IMR-90 (cell line): Measurements from ENCODE around the gene ZNF292. TPM values are rescaled to one million over a fixed set of nuclear protein-coding genes. Genes with fewer than 3 reads are reported as not detected.

Source experiments
- ATAC-seq: fragments of 200-7000 bp; cut with Tn5 transposase; 2 replicates; pipeline ENCODE4 v1.9.1; 2020; ENCODE audit warnings: low read depth, mild to moderate bottlenecking, moderate library complexity
- BruUV-seq: library from RNA; stranded (reverse); fragments of 400-500 nt; replicated peaks from 2 replicates; lab custom pipeline; 2021; lab: Mats Ljungman, UMichigan
- CTCF ChIA-PET: fragments of 300-600 bp; formaldehyde crosslinking; extraction: SDS; loops from one replicate; lab custom pipeline; 2021; ENCODE audit warnings: antibody characterized with exemption; lab: Yijun Ruan, JAX
- POLR2A ChIA-PET: fragments of 300-600 bp; sonication (Branson Sonifier 250); formaldehyde crosslinking; loops from one replicate; lab custom pipeline; 2022; ENCODE audit warnings: antibody characterized with exemption; ENCODE audit not compliant: unreplicated experiment; lab: Charles Lee
- DNase-seq: peaks from one replicate; pipeline ENCODE4 v3.0.0; 2013
- H2AFZ ChIP-seq: replicated peaks from 2 replicates; pipeline ENCODE3; 2013; ENCODE audit warnings: low read length, mild to moderate bottlenecking; ENCODE audit not compliant: poor library complexity
- H2AK5ac ChIP-seq: 2 replicates; pipeline ENCODE4 v1.6.1; 2013; ENCODE audit warnings: low read depth, low read length, inconsistent platforms
- H2AK9ac ChIP-seq: replicated peaks from 2 replicates; pipeline ENCODE3; 2013; ENCODE audit warnings: mild to moderate bottlenecking, low read depth, low read length, moderate library complexity; ENCODE audit not compliant: poor library complexity
- H2BK120ac ChIP-seq: 2 replicates; pipeline ENCODE4 v1.6.1; 2013; ENCODE audit warnings: low read depth, low read length, inconsistent platforms
- H2BK15ac ChIP-seq: 3 replicates; pipeline ENCODE4 v1.6.1; 2013; ENCODE audit warnings: low read depth, low read length, inconsistent platforms
- H2BK20ac ChIP-seq: 2 replicates; pipeline ENCODE4 v1.6.1; 2013; ENCODE audit warnings: low read depth, mild to moderate bottlenecking, inconsistent platforms, low read length, moderate library complexity
- H2BK5ac ChIP-seq: 2 replicates; pipeline ENCODE4 v1.6.1; 2013; ENCODE audit warnings: mild to moderate bottlenecking, low read depth, low read length, inconsistent platforms; ENCODE audit not compliant: poor library complexity, severe bottlenecking
- H3K14ac ChIP-seq: replicated peaks from 2 replicates; pipeline ENCODE4 v1.6.1; 2013; ENCODE audit warnings: low read depth, low read length, inconsistent platforms
- H3K18ac ChIP-seq: 2 replicates; pipeline ENCODE4 v1.6.1; 2013; ENCODE audit warnings: low read depth, low read length, control low read depth
- H3K23ac ChIP-seq: 2 replicates; pipeline ENCODE4 v1.6.1; 2013; ENCODE audit warnings: low read depth, low read length, inconsistent platforms
- H3K27ac ChIP-seq: 2 replicates; pipeline ENCODE4 v1.5.1; 2013; ENCODE audit warnings: mild to moderate bottlenecking, control low read depth, low read length; ENCODE audit not compliant: insufficient read depth
- H3K27me3 ChIP-seq: 2 replicates; pipeline ENCODE4 v1.6.1; 2013; ENCODE audit warnings: low read length; ENCODE audit not compliant: control insufficient read depth, insufficient read depth
- H3K36me3 ChIP-seq: 2 replicates; pipeline ENCODE4 v1.6.1; 2013; ENCODE audit warnings: low read length, mixed read lengths; ENCODE audit not compliant: control insufficient read depth, insufficient read depth
- H3K4ac ChIP-seq: 2 replicates; pipeline ENCODE4 v1.6.1; 2013; ENCODE audit warnings: low read depth, low read length, inconsistent platforms
- H3K4me1 ChIP-seq: 2 replicates; pipeline ENCODE4 v1.6.1; 2013; ENCODE audit warnings: low read length, mixed read lengths; ENCODE audit not compliant: control insufficient read depth, insufficient read depth
- H3K4me2 ChIP-seq: 2 replicates; pipeline ENCODE4 v1.6.1; 2013; ENCODE audit warnings: low read depth, mild to moderate bottlenecking, control low read depth, low read length, moderate library complexity
- H3K4me3 ChIP-seq: 2 replicates; pipeline ENCODE4 v1.5.1; 2013; ENCODE audit warnings: low read depth, mild to moderate bottlenecking, control low read depth, low read length, moderate library complexity; ENCODE audit not compliant: insufficient read depth
- H3K56ac ChIP-seq: 2 replicates; pipeline ENCODE4 v1.6.1; 2013; ENCODE audit warnings: low read length, inconsistent platforms; ENCODE audit not compliant: insufficient read depth; ENCODE audit errors: extremely low read depth
- H3K79me1 ChIP-seq, 2 experiments: 2 replicates each; pipeline ENCODE4 v1.6.1; 2013; ENCODE audit warnings: low read length in 2 of 2, inconsistent platforms in 1 of 2, low read depth in 1 of 2
- H3K9ac ChIP-seq: 2 replicates; pipeline ENCODE4 v1.6.1; 2013; ENCODE audit warnings: low read depth, low read length, control low read depth
- H3K9me1 ChIP-seq: 2 replicates; pipeline ENCODE4 v1.6.1; 2013; ENCODE audit warnings: low read length, inconsistent platforms; ENCODE audit not compliant: insufficient read depth
- H3K9me3 ChIP-seq: 2 replicates; pipeline ENCODE4 v1.6.1; 2013; ENCODE audit warnings: low read length; ENCODE audit not compliant: control insufficient read depth, insufficient read depth
- H4K20me1 ChIP-seq: 2 replicates; pipeline ENCODE4 v1.6.1; 2013; ENCODE audit warnings: low read length, inconsistent platforms; ENCODE audit not compliant: insufficient read depth
- H4K5ac ChIP-seq: 2 replicates; pipeline ENCODE4 v1.6.1; 2013; ENCODE audit warnings: mild to moderate bottlenecking, low read depth, low read length, control low read depth
- H4K8ac ChIP-seq, 2 experiments: 2 replicates each; pipeline ENCODE4 v1.6.1; 2013; ENCODE audit warnings: low read depth in 2 of 2, low read length in 2 of 2, control low read depth in 1 of 2, inconsistent platforms in 1 of 2
- H4K91ac ChIP-seq: 2 replicates; pipeline ENCODE4 v1.6.1; 2013; ENCODE audit warnings: low read depth, low read length, inconsistent platforms; ENCODE audit not compliant: insufficient read depth
- CEBPB ChIP-seq: IDR thresholded peaks from 2 replicates; pipeline ENCODE4 v1.6.1; 2012; ENCODE audit warnings: low read depth, low read length, improper control_type of control experiment
- CHD1 ChIP-seq: IDR thresholded peaks from 2 replicates; pipeline ENCODE4 v1.6.1; 2012; ENCODE audit warnings: low read depth, low read length, improper control_type of control experiment
- FOS ChIP-seq: fragments of 150-350 bp; IDR thresholded peaks from 2 replicates; pipeline ENCODE4 v1.6.1; 2016; ENCODE audit warnings: low read depth, low read length
- MAZ ChIP-seq: IDR thresholded peaks from 2 replicates; pipeline ENCODE4 v1.6.1; 2012; ENCODE audit warnings: low read depth, mild to moderate bottlenecking, low read length, improper control_type of control experiment, moderate library complexity, borderline replicate concordance
- NFE2L2 ChIP-seq: fragments of 150-350 bp; IDR thresholded peaks from 2 replicates; pipeline ENCODE4 v1.6.1; 2016; ENCODE audit warnings: low read depth, mild to moderate bottlenecking, low read length
- POLR2A ChIP-seq: IDR thresholded peaks from 2 replicates; pipeline ENCODE4 v1.6.1; 2012; ENCODE audit warnings: mild to moderate bottlenecking, low read depth, low read length
- WGBS, 2 experiments: methylation state at CpG; one replicate each; pipeline versions ENCODE4 v1.1.5 to v1.1.7; 2013; ENCODE audit warnings: missing lambda C conversion rate in 2 of 2; ENCODE audit not compliant: insufficient read length in 1 of 2; ENCODE audit errors: extremely low coverage in 2 of 2; 5-methylcytosine and 5-hydroxymethylcytosine counted together
- dilution Hi-C: fragments of 300-500 bp; cut with HindIII; formaldehyde crosslinking; loops from one replicate; pipeline ENCODE4 v1.14.3; 2018; ENCODE audit warnings: low sequenced_read_pairs; ENCODE audit not compliant: unreplicated experiment
- in situ Hi-C: fragments of 300-500 bp; cut with MboI; formaldehyde crosslinking; loops from 3 replicates; pipeline ENCODE4 v1.14.3; 2019; ENCODE audit warnings: low sequenced_read_pairs, inconsistent platforms, mixed read lengths
- intact Hi-C: fragments of 100-400 bp; cut with micrococcal nuclease; formaldehyde crosslinking; loops from 2 replicates; pipeline ENCODE4 v1.10.0; 2022
- polyA plus RNA-seq, 3 experiments: library from polyadenylated mRNA; depleted of rRNA; stranded (reverse); fragments of >200 nt; gene quantifications; 2 replicates each; pipeline ENCODE4 v1.2.3, GENCODE V29; 2012; ENCODE audit warnings: low replicate concordance in 1 of 3
- total RNA-seq: library from RNA; depleted of rRNA; stranded (reverse); fragments of >200 nt; gene quantifications from 2 replicates; pipeline ENCODE4 v1.2.3, GENCODE V29; 2012

ZNF292 gene
- total and polyA plus RNA-seq, 2 of the 4 experiments (the other 2 are of a cell fraction), result 5.5 to 28.3 TPM

DNA sequence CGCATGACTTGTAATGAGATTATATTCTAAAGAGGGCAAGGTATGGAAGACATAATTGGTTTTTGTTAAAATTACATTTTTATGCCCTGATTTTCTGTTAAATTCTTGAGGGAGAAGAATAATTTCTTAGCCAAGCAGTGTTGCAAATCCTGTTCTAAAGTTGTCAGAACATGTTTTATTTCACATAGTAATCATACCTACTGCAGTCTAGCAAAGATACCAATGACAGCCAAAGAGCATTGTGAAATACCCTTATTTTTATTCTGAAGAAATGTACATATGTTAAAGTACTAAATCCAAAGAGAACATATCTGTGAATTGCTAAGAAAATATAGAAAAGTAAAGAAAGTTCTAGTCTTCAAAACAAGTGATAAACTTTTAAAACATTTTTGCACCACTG, 127.4 kb downstream of the ZNF292 start:
- Histone ChIP-seq H3K36me3 (no peaks in the 10 kb centered on the region), H3K56ac (no peak overlapping the region), H3K9ac (no peak overlapping the region), H4K8ac (no peak overlapping the region), H4K20me1 (no peaks in the 10 kb centered on the region), H2BK15ac (no peak overlapping the region), H2AK9ac (no peak overlapping the region), H3K4me2 (no peak overlapping the region), H3K18ac (no peak overlapping the region), H4K5ac (no peak overlapping the region), H2AFZ (no peak overlapping the region), H3K23ac (no peak overlapping the region), H3K27me3 (no peaks in the 10 kb centered on the region; the same call in 1 of the 2 replicates), H3K4me3 (no peak overlapping the region), H3K9me3 (no peaks in the 10 kb centered on the region), H3K14ac (no peak overlapping the region), H2BK20ac (no peak overlapping the region), H4K91ac (no peak overlapping the region), H3K79me1 (no peaks in the 10 kb centered on the region), H3K27ac (no peak overlapping the region), H3K9me1 (no peaks in the 10 kb centered on the region), H2BK5ac (no peak overlapping the region), H2AK5ac (no peak overlapping the region), H3K4me1 (no peaks in the 10 kb centered on the region), H3K4ac (no peak overlapping the region), H2BK120ac (no peak overlapping the region)
- dilution Hi-C loops, result no loop called here
- POLR2A ChIA-PET, result no interaction called here
- no peak for DNase-seq
- intact Hi-C loops, result no loop called here
- no peak for ATAC-seq
- CTCF ChIA-PET, result no interaction called here
- in situ Hi-C loops, result no loop called here
- no TSS peak for BruUV-seq
- TF ChIP-seq NFE2L2 (no peak), CHD1 (no peak), MAZ (no peak), POLR2A (no peak), FOS (no peak), CEBPB (peak; percentile 65)
- WGBS, 2 experiments, result no CpG with 5 or more reads among the region's 1 CpG
